Testis (tissue), 2 donors: ENCODE results near the gene SPX.

Source experiments
- CTCF ChIP-seq, 3 experiments: fragments of 450-650 bp in 2 of 3; fragments of 200-600 bp in 1 of 3; sonication (generic) in 1 of 3; IDR thresholded peaks; one replicate each; pipeline ENCODE4 v1.5.1; 2016 to 2019; ENCODE audit warnings: antibody characterized with exemption in 3 of 3, mild to moderate bottlenecking in 2 of 3, moderate library complexity in 1 of 3
- POLR2A ChIP-seq: fragments of 450-650 bp; IDR thresholded peaks from one replicate; pipeline ENCODE4 v1.6.1; 2017; ENCODE audit warnings: antibody characterized with exemption, mild to moderate bottlenecking, moderate library complexity

GRCh38 chr12:21523148-21523547 lies 2.9 kb upstream of the SPX start:
- no peak for TF ChIP-seq CTCF (IDR thresholded peaks at IDR 0.05)
- TF ChIP-seq POLR2A: no peak
